ENCODE measurements around the gene TMEM115.

The TMEM115 gene

DNA sequence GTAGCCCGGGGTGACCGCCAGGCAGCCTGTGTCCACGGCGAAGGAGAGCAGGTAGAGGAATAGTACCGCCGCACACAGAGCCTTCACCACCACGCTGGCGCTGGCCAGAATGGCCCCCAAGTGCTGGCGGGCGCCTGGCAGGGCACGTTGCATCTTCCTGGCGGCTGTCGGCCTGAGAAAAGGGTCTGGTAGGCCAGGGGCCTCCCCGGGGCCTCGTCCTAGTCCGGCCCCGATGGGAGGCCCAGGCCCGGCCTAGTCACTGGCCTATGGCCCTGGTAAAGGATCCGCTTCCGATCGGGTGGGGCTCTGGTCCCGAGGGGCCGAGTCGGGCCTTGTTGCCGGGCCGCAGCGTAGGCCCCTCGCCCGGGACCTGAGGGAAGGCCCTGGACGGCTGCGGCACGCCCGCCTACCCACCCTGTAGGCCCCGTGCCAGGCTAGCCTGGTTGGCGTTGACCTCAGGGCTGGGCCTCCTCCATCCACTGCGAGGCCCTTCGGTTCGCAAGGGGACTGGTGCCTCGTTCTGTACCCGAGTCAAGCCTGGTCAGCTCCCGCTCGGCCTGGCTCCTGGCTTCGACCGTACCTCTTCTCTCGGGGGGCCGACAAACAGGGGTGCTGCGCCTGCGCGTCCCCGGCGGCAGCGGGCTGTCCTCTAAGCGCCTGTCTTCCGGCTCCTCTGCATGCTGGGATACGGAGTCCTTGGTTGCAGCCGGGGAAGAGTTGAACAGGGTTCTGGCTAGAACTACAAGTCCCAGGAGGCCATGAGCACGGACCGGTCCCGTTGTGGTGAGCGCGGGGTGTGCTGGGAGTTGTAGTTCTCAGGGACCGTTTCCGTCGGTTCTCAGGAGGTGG lies at the start of gene TMEM115:
Gene TMEM115 (minus strand): TSS at position 611 of the 849 bp plus-strand sequence. CDS start 458 bp downstream, at position 153.
- peak; percentile 90 to 95 for DNase-seq (ENCODE audit: low read depth in 2 of 2)

- no peak for DNase-seq (ENCODE audit: low read depth in 2 of 2)
These were observed 49.2 kb upstream of the TMEM115 start for GRCh38 chr3:50408443-50408944.

GRCh38 chr3:50406487-50406886 lies 47.2 kb upstream of the TMEM115 start:
- DNase-seq (ENCODE audit: low read depth in 2 of 2): no peak

DNA sequence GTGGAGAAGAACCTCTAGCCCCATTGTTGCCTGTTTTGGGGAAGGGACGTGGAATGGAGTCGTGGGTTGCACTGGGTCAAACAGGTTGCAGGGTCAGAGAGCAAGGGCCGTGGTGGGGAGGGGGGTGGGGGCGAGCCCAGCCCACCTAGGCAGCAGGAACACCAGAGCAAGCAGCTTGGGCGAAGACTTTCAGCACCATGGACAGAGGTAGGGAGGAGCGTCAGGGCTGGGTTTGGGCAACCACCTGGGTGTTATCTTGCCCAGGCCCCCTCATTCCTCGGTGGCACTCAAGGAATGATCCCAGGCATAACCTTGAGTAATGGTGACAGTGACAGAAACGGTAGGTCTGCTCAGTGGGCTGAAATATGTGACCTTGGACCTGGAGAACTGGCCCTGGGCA lies 45.9 kb upstream of the TMEM115 start:
- no peak for DNase-seq (ENCODE audit: low read depth in 2 of 2)

GRCh38 chr3:50401978-50402595 lies 42.8 kb upstream of the TMEM115 start:
- DNase-seq (ENCODE audit: low read depth in 2 of 2): no peak

GRCh38 chr3:50396502-50396901 lies 37.2 kb upstream of the TMEM115 start:
- no peak for DNase-seq (ENCODE audit: low read depth in 2 of 2)

GRCh38 chr3:50395070-50395860 lies 35.9 kb upstream of the TMEM115 start:
- DNase-seq (ENCODE audit: low read depth in 2 of 2): no peak

GRCh38 chr3:50393061-50393460 lies 33.7 kb upstream of the TMEM115 start:
- DNase-seq (ENCODE audit: low read depth in 2 of 2): no peak

- DNase-seq (ENCODE audit: low read depth in 2 of 2): no peak
These were observed 32.9 kb upstream of the TMEM115 start for GRCh38 chr3:50392101-50392715.

GRCh38 chr3:50390508-50391224 lies 31.3 kb upstream of the TMEM115 start:
- DNase-seq (ENCODE audit: low read depth in 2 of 2): no peak

GRCh38 chr3:50389414-50389767 lies 30.1 kb upstream of the TMEM115 start:
- DNase-seq (ENCODE audit: low read depth in 2 of 2): no peak

GRCh38 chr3:50388720-50389413 lies 29.5 kb upstream of the TMEM115 start:
- DNase-seq (ENCODE audit: low read depth in 2 of 2): no peak

GRCh38 chr3:50388016-50388719 lies 28.8 kb upstream of the TMEM115 start:
- DNase-seq (ENCODE audit: low read depth in 2 of 2): no peak

GRCh38 chr3:50385754-50386153 lies 26.4 kb upstream of the TMEM115 start:
- DNase-seq (ENCODE audit: low read depth in 2 of 2): no peak

GRCh38 chr3:50383750-50384149 lies 24.4 kb upstream of the TMEM115 start:
- no peak for DNase-seq (ENCODE audit: low read depth in 2 of 2)

DNA sequence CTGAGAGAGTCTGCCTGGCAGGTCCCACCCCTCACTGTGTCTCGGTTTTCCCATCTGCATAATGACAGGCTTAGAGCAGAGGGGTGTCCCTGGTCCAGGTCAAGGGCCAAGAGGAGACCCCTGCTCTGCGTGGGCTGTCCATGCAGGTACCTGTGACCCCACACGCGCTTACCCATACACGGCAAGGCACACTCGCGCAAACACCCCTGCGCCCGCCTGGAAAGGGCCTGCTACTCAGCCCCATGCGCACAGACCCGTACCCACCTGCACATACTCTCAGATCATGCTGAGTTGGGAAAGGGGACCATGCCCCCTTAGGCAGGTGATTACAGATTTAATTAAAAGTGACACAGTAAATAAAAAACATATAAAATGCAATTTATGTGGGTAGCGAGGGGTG lies 23.4 kb upstream of the TMEM115 start:
- DNase-seq (ENCODE audit: low read depth in 2 of 2): no peak

DNA sequence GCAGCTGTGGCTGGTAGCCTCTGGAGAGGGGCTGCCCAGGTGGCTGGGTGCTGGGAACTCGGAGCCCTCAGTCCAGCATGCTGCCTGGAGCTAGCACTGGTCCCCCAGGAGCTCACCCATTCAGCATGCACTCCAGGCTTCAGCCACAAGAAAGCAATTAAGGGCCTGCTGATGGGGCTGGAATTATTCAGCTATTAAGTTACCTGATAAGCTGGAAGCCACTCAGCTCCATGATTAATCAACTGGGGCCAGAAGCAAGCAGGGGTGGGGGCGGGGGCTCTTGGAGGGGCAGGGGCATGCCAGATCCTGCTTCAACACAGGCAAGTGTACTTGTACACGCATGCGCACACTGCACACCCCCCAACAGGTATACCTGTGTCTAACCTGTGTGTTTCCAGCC lies 22.1 kb upstream of the TMEM115 start:
- no peak for DNase-seq (ENCODE audit: low read depth in 2 of 2)

DNA sequence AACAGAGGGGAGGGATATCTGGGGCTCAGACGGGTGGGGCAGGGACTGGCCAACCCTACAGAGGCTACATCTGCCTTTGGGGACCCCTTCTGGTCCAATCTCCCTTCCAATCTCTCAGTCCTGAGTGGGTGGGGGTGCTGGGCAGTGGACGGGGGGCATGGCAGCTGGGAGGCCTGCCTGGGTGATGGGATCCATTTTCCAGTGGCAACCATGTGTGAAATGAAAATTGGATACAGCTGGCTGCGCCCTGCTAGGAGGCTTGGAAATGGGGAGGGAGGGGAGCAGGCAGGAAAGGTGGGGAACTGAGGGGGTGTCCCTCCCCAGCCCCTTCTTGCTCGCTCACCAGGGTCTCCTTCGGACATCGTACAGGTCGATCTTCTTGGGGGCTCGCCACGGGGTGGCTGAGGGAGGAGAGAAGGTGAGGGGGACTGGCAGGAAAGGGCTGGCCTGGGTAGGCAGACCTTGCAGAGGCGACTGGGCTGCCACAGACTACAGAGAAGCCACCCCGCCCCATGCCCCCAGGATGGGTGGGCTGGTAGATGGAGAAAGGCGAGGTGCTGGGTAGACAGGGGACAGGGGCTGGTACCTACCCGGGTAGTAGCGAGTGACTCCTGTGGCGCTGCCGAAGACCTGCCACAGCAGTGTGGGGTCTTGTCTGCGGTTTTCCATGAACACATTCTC lies 21.2 kb upstream of the TMEM115 start:
- no peak for DNase-seq (ENCODE audit: low read depth in 2 of 2)

DNA sequence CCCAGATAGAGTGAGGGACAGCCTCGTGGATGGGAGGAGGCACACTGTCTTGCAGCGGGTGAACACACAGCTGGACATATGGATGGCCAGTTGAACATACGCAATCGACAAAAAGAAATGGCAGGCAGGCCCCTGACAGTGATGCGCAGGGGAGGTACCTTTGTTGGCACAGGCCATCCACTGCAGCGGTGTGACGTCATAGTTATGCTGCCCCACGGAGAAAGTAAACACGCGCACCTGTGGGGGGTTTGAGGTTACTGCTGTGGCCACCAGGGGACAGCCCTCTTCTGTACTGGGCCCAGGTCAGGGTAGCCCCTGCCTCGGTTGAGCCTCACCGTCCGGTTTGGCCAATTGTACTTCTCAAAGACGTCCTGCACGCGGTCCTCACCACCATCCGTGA lies 19.4 kb upstream of the TMEM115 start:
- DNase-seq (ENCODE audit: low read depth in 2 of 2): no peak
